HG03103 (cell line): ENCODE results near the gene GOLGA6D.
A peak's percentile ranks its signal among the peaks of the same experiment; 100 is the strongest.
"Not testable (repeated sequence)": the region's sequence is repeated elsewhere in the genome, so short reads cannot be mapped to it uniquely, and the experiment has no call there.

Source experiments
- ATAC-seq: cut with Tn5 transposase; IDR thresholded peaks from one replicate; pipeline ENCODE4 v1.9.1; 2021; ENCODE audit warnings: low read depth; ENCODE audit not compliant: unreplicated experiment

The GOLGA6D gene

GRCh38 chr15:75275617-75276016 is 7.0 kb upstream of the GOLGA6D start:
- not testable (repeated sequence) for ATAC-seq

- not testable (repeated sequence) for ATAC-seq
Measured at GRCh38 chr15:75278497-75278896, 4.1 kb upstream of the GOLGA6D start.

- not testable (repeated sequence) for ATAC-seq
Measured at GRCh38 chr15:75284152-75284551, 1.5 kb downstream of the GOLGA6D start.

- ATAC-seq, result not testable (repeated sequence)
Measured at GRCh38 chr15:75293660-75294059, 11.0 kb downstream of the GOLGA6D start.

- ATAC-seq, result peak; percentile 58
Measured at GRCh38 chr15:75298541-75299310, 16.1 kb downstream of the GOLGA6D start.

GRCh38 chr15:75299311-75299688 is 16.7 kb downstream of the GOLGA6D start:
- ATAC-seq, result peak; percentile 52

GRCh38 chr15:75300026-75300425 is 17.4 kb downstream of the GOLGA6D start:
- ATAC-seq, result not testable (repeated sequence)

- no peak for ATAC-seq
Measured at GRCh38 chr15:75302318-75302717, 19.7 kb downstream of the GOLGA6D start.

GRCh38 chr15:75302753-75303152 is 20.1 kb downstream of the GOLGA6D start:
- not testable (repeated sequence) for ATAC-seq

- no peak for ATAC-seq
Measured at GRCh38 chr15:75306188-75306587, 23.6 kb downstream of the GOLGA6D start.

- ATAC-seq, result no peak
Measured at GRCh38 chr15:75307778-75308390, 25.2 kb downstream of the GOLGA6D start.

GRCh38 chr15:75309711-75310110 is 27.1 kb downstream of the GOLGA6D start:
- no peak for ATAC-seq

- not testable (repeated sequence) for ATAC-seq
Measured at GRCh38 chr15:75312548-75312947, 29.9 kb downstream of the GOLGA6D start.

- no peak for ATAC-seq
Measured at GRCh38 chr15:75313116-75313845, 30.6 kb downstream of the GOLGA6D start.

- ATAC-seq, result no peak
Measured at GRCh38 chr15:75314552-75315290, 32.1 kb downstream of the GOLGA6D start.

GRCh38 chr15:75319231-75319897 is 36.7 kb downstream of the GOLGA6D start:
- not testable (repeated sequence) for ATAC-seq

- no peak for ATAC-seq
Measured at GRCh38 chr15:75321711-75322110, 39.1 kb downstream of the GOLGA6D start.

GRCh38 chr15:75325922-75326321 is 43.3 kb downstream of the GOLGA6D start:
- ATAC-seq, result no peak

GRCh38 chr15:75327005-75327404 is 44.4 kb downstream of the GOLGA6D start:
- ATAC-seq, result no peak

- no peak for ATAC-seq
Measured at GRCh38 chr15:75327491-75327890, 44.9 kb downstream of the GOLGA6D start.
